SKM-1 treated with dmso at 0.1 percent for 144 hours (cell line): ENCODE results near the gene CDKAL1.

Experiments
- DNase-seq: peaks from one replicate; lab custom pipeline; 2025; ENCODE audit not compliant: unreplicated experiment; lab: John Stamatoyannopoulos, UW

CDKAL1 gene

DNA sequence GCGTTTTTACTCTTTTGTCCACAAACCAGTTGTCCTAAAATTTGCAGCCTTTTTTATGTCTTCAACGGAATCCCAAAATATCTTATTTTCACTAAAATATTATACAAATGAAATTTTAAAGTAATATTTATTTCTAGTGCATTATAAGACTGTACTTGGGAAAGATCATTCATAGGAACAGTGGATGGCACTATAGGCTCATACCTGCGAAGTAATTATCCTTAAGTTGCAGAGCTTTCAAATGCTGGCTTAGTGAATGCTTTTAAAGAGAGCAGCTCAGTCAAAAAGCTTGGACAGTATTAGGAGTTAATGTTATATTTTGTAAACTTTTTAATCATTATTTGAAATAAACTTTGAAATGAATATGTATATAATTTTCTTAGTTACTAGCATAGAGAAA is 254.9 kb downstream of the CDKAL1 start:
- no peak for DNase-seq

DNA sequence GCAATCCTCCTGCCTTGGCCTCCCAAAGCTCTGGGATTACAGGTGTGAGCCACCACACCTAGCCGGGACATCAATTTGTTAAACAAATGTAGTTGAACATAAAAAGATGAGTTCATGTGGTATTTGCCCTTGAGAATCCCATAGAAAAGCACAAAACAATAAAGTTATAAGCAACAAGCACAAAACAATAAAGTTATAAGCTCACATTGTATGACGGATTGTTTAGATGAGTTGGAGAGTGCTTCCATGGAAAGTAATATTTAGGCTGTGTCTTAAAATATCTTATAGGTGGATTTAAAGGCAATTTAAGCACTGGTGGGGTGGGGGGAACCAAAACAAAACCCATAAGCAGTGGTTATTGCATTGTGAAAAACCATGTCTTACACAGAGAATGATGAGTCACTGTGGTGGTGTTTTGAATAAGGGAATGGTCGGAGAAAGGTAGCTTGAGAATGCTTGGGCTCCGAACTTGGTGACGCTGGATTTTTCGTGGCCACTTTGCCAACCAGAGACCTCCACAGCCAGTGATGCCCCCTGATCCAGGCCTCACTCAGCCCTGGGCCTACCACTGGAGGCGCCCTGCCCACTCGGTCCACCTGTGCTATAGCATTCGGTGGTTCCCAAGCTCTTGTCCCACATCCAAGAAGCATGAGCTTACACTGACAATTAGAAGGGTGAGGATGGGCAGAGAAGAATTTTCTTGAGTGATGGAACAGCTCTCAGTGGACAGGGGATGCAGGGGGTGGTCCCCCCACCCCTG is 256.0 kb downstream of the CDKAL1 start:
- DNase-seq = no peak

DNA sequence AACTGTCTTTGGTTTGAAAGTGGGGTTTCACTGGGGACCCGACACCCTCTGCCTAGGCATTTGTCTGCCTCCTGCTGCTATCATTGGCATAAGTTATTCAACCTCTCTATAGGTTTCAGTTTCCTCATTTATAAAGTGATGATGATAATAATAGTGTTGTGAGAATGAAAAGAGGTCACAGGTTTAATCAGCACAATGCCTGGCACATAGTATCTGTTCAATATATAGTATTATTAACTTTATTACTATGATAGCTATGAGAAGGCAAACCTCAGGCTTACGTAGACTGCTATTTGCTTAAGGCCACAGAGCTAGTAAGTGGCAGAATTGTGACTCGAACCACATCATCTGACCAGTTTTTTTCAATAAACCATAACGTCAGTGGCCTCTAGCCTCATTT is 256.8 kb downstream of the CDKAL1 start:
- no peak for DNase-seq

DNA sequence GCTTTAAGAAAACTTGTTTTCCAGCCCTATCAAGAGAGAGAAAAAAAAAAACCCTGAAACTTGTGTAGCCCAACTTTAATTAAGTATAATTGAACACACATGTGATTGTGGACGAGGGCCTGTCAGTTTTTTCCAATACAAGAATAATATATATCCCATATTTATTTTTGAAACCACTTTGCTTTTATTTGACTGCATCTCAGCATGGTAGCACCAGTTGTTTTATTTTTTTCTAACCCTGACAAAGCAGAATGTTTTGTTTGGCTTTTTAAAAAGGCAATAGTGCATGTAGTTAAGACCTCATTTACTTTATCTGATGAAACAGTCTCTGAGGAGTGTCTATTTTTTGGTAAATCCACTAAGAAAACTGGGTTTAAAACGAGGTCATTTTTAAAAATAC is 257.7 kb downstream of the CDKAL1 start:
- no peak for DNase-seq

DNA sequence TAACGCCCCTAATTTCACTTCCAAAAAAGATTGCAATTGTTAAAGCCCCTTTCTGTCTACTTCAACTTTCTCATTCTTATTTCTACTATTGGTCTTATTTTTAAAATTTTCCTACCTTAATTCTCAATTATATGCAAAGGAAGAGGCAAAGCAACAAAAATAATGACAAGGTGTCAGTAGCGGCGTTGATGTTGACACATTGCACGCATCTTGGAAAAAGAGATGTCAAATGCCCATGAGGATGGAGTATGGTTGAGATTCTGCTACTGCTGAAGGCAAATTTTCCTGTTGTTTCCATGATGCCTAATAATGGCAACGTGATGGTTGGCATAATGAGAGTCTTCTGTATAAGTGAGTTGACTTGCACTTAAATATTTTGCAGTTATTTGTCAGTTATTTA is 258.9 kb downstream of the CDKAL1 start:
- no peak for DNase-seq

DNA sequence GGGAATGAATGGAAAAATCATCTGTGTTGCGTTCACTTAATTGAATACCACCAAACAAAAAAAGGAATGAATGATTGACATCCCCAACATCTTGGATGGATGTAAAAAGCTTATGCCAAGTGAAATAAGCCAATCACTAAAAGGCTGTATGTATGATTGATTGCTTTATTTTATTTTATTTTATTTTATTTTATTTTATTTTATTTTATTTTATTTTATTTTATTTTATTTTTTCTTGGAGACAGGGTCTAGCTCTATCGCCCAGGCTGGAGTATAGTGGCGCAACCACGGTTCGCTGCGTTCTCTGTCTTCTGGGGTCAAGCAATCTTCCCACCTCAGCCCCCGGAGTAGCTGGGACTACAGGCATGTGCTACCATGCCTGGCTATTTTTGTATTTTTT is 263.3 kb downstream of the CDKAL1 start:
- DNase-seq = no peak

DNA sequence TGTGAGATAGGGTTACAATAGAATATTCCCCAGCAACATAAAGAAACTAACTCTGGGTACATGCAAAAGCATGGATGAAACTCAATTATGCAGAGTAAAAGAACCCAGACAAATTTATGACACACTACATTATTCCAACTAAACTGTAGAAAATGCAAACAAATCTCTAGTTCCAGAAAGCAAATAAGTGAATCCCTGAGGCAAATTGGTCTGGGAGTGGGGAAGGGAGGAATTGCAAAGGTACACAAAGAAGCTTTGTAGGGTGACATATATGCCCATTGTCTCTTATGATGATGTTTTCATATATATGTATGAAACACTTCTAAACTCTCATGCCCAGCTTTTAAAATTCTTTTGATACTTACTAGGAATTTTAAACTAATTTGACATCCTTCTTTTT is 266.0 kb downstream of the CDKAL1 start:
- DNase-seq = no peak

DNA sequence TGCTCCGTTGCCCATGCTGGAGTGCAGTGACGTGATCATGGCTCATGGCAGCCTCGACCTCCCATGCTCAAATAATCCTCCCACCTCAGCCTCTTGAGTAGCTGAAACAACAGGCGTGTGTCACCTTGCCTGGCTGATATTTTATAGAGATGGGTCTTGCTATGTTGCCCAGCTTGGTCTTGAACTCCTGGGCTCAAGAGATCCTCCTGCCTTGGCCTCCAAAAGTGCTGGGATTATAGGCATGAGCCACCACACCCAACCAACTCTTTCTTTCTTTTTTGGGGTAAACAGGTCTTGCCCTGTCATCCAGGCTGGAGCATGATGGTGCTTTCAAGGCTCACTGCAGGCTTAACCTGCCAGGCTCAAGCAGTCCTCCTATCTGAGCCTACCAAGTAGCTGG is 266.4 kb downstream of the CDKAL1 start:
- DNase-seq = no peak

DNA sequence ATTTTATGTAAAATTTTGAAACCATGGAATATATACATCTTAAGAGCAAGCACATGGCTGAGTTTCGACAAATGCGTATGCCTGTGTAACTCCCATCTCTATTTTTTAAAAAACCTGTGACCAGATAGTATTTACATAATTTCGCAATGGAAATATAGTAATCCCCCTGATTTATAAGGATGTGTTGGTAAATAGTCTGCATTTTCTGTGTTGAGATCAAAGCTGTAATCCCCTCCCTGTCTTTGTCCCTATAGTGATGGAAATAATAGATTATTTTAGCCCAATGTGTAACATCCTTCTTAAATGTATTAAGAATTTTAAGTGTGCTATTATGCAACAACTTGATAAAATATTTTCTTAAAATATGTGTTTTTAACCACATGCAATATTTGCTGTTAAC is 267.3 kb downstream of the CDKAL1 start:
- DNase-seq = no peak

DNA sequence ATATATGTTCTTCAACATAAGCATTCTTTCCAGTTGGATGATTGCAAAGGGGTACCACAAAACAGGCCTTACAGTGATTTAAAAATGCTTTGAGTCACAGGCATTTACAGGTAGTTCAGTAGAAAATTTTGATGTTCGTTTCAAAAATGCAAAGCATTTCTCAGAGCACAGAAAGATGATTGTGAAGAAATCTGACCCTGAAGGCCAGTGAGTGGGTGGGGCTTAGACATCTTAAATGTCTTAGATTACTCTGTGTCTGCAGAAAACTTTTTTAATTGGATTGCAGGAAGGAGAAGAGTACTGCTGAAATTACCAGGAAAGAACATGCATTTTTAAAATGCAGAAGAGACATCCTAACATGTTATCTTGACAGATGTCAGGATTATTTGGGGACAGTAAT is 268.3 kb downstream of the CDKAL1 start:
- no peak for DNase-seq

DNA sequence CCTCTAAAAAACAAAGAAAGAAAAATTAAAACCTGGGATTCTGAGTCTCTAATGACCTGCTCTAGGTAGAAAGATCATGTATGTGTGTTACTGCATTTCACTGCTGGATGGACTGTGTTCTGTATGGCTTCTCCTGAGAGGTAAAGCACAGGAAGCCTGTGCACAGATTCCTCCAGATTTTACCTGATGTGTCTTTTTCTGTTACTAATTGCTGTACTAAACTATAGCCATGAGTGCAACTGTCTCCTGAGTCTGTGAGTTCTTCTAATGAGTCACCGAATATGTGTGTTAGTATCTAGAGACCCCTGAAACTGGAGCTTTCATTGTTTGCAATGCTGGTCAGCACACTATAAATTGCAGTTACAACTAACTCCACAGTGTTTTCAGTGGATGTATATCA is 270.8 kb downstream of the CDKAL1 start:
- no peak for DNase-seq

DNA sequence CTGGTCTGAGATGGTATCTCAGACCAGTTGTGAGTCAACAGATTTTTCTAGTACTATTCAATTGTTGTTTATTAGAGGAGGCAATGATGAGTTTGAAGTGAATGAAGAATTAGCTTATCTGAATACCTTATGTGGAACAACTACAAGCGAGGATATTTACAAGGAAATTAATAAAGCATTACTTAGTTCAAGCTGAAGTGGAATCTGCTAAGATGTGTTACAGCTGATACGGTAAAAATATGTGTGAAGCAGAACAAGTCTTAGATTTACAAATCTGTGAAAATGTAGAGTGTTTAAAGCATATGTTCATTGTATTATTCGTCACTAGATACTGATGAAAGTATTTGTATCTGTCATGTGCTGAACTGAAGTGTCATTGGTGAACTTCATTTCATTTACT is 272.4 kb downstream of the CDKAL1 start:
- no peak for DNase-seq

DNA sequence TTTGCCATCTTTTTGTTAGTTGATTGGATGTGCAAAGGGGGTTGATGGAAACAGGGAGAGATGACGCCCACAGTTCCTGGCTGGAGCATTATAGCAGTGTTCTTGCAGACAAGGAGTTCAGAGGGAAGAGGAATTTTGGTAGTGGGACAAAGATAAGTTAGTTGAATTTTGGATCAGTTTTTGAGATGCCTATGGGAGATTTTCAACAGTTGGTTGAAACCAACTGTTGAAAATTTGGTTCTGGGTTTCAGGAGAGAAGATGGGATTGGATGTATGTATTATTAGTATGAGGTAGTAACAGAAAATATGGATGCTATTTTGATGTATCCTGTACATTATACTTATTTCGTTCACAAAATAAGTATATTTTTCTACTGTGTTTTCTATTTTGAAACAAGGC is 274.2 kb downstream of the CDKAL1 start:
- no peak for DNase-seq

DNA sequence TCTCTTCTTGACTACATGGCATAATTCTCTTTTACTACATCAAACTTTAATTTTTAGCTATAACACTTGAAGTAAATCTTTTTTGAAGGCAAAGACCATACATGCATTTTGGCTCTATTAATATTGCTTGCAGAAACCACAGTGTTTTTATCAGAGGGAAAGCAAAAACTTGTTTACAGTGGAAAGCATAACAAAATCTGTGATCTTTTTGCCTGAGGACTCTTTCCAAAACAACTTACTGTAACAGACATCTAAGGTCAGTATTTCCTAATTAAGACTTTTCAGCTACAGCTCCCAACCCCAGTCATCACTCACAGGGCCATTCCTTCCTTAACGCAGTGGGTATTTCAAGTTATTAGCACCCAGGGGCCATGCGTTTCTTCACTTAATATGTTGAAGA is 274.7 kb downstream of the CDKAL1 start:
- no peak for DNase-seq

DNA sequence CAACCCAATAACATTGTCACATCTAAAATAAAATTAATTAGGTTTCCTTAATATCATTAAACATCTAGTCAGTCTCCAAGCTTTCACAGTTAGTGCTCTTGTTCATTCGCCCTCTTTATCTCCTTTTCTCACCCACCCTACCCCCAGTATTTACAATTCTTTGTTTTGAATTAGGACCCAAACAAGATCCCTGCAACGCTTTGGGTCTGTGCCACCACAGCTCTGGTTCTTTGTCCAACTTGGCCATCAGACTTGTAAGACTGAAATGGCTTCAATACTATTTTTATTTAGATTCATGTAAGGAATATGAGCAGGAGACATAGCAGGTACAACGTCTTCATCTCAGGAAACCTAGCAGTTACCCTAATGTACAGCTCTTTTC is 276.5 kb downstream of the CDKAL1 start:
- DNase-seq = no peak

DNA sequence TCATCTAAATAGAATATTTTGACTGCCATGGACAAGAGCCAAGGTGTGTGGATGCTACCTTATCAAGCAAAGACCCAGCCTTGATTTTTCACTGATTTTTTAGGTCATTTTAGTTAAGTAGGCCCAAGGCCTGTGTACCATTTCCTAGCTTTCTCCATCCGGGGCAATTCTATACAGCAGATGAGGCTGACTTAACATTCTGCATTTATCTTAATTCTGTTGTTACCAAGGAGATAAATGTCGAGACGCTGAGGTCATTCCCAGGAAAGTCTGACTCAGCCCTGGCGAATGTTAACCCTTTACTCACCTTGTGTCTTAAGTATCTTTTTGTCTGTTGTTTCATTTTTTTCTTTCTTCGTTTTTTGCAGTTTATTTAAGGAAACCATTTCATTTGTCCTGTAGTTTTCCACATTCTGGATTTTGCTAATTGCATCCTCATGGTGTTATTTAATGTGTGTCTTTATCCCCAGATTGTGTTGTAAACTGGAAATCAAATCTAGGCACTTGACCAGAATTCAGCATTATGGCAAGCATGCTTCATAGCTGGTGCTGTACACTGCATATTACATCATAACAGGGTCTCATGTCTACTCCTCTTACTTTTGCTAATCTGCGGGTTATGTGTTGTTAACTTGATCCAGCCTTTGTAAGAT is 277.0 kb downstream of the CDKAL1 start:
- DNase-seq = no peak

DNA sequence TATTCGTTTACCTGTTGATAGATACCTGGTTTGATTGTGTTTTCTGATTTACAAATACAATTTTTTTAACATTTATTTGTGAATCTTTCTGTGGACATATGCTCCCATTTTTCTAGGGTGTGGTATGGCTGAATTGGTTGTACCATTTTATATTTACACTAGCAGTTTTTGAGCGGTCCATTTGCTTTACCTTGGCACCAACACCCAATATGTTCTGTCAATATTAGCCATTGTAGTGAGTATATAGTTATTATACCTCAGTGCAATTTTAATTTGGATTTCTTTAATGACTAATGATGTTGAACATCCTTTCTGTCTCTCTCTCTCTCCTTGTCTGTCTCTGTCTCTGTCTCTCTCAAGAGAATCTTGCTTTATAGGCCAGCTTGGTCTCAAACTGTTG is 278.5 kb downstream of the CDKAL1 start:
- DNase-seq = no peak

DNA sequence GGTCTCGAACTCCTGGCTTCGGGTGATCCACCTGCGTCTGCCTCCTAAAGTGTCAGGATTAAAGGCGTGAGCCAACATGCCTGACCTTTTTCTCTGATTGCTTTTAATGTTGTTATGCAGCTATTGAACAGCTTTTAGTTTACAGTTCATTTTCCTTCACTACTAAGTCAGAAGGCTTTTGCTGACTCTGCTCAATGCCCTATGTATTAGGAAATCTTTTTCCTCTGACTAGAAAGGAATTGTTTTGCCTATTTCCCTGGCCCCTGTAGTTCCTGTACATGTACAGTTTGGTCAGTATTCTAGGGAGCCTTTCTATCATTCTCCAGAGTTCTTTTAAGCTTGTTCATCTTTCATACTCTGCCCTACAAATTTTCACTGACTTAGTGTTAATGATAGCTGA is 280.2 kb downstream of the CDKAL1 start:
- DNase-seq = no peak

DNA sequence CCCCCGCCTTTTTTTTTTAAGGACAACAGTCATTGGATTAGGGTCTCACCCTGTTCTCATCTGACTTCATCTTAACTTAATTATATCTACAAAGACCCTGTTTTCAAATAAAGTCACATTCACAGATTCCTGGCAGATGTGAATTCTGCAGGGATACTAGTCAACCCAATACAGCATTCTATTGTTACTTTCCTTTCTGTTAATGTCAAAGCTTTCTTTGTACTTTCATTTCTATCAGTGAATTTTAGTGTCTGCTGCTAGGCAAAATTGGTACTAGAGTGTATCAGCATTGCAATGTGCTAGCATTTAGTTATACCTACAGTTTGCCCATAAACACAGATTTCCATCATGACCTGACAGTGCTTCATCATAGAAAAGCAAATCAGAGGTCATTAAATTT is 281.9 kb downstream of the CDKAL1 start:
- no peak for DNase-seq

DNA sequence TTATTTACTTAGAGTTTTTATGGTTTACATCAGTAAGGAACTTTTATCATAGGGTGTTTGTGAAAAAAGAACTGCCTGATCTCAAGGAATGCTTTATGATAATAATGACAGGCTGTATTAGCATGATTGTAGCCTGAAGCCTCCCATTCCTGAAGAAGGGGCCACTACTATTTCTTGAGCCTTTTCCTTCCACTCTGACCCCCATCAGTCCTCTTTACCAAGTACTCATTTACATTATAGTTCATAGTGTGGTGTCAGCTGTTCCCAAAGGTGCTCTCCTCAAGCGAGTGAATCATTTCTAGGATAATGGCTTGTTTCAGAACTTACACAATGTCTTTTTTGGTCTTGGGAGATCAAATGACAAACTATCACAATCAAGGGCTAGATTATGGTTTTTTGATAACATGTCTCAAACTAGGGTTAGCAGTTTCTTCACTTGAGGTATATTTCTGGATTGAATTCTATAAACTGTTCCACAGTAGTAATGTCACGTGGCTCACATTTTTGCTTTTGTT is 283.6 kb downstream of the CDKAL1 start:
- no peak for DNase-seq

DNA sequence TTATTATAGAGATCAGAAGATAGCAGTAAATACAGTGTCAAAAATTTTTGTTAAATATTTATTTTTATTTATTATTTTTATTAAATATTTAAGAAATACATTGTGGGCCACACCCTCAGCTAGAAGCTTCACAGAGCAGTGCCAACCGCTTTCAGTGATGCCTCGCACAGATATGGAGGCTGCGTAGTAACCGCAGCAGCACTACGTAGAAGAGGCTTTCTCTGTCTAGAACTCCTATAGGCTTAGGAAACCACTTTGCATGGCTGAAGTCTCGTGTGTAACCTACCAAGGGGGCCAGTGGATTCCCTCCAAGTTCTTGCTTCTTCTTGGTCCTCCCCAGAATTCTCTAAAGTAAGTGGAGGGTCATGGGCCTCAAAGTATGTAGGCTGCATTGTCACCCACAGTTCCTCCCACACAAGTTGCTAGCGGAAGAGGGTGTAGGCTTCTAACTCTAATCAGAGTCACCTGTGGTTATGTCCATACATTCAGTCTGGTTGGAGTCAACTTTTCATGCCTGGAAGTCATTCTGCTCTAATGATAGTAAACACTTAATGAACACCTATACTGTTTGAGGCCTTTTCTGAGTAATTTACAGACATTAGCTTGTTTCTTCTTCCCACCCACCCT is 285.6 kb downstream of the CDKAL1 start:
- no peak for DNase-seq

DNA sequence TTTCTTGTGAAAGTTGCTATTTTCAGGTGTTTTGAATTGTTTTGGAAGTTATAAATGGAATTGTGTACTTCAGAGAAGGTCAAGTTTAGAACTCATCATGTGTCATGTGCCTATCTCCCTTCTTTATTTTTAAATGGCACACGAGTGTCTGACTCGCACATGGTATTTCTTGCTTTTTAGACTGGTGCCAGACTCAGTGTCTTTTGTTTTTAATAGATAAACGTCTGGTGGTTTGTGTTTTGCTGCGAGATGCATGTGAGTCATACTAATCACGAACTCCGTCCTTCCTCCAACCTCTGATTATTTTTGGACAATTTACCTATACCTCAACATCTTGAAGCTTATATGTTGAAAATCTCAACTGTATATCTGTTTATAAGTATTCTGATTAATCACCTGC is 292.1 kb downstream of the CDKAL1 start:
- DNase-seq = no peak
